HG03378 (cell line): ENCODE results near the gene DDX4.
A peak's percentile ranks its signal among the peaks of the same experiment; 100 is the strongest.
"Not testable (repeated sequence)": the region's sequence is repeated elsewhere in the genome, so short reads cannot be mapped to it uniquely, and the experiment has no call there.

Experiments
- ATAC-seq: cut with Tn5 transposase; IDR thresholded peaks from one replicate; pipeline ENCODE4 v1.9.1; 2021; ENCODE audit warnings: mild to moderate bottlenecking, moderate library complexity; ENCODE audit not compliant: unreplicated experiment

Gene DDX4

GRCh38 chr5:55737793-55738192, at the start of gene DDX4:
Gene DDX4 (plus strand): TSS chr5:55738061. CDS start chr5:55738964, 903 bp downstream.
- ATAC-seq = no peak

DNA sequence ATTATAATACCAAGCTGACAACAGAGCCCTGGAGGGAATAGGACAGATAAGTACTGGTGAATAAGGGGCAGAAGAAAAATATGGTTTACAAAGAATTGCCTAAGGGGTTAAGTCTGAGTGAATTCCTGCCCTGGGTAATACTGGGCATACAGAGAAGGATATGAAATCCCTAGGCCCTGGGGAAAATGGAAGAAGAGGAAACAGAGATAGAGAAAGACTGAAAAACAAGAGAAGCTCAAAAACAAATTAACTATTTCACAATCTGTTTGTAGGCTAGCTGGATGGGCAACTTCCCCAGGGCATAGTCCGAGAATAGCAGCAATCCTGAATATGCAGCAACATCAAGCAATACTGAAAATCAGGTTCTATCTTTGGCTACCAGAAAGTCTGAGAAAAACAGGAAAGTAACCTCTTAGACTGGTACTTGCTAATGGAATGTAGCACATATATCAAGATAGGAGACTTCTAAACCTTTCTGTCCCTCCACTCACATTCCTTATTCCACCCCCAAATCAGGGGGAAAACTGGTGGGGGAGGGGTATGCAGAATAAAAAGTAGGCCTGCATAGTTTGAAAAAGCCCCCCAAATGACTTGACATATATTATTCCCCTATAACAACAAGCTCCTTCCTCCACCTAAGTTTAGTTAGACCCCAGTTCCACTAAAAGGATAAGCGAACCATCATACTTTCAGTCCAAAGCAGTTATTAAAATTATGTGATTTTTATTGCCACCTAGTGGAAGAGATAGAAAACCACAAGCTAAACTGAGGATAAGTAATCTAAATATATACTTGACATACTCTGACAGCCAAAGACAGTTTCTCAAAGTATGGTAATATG, 46.4 kb upstream of the DDX4 start:
- no peak for ATAC-seq

- no peak for ATAC-seq
Observed at GRCh38 chr5:55692106-55692417, 45.8 kb upstream of the DDX4 start.

DNA sequence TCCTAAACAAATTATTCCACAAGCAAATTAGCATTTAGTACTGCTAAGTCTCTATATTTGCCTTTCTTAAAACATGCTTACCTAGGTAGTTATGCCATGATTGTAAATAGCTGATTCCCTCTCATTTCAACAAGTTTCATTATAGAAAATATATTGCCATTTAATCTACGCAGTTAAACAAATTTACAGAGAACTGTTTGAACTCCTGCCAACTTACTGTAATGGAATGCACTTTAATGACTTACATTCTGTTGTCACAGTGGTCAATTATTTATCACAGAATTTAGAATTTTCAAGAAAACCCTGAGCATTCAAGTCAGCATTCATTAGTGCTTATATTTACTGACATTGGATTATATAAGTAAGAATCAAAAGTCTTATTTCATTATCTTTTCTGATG, 45.4 kb upstream of the DDX4 start:
- no peak for ATAC-seq

DNA sequence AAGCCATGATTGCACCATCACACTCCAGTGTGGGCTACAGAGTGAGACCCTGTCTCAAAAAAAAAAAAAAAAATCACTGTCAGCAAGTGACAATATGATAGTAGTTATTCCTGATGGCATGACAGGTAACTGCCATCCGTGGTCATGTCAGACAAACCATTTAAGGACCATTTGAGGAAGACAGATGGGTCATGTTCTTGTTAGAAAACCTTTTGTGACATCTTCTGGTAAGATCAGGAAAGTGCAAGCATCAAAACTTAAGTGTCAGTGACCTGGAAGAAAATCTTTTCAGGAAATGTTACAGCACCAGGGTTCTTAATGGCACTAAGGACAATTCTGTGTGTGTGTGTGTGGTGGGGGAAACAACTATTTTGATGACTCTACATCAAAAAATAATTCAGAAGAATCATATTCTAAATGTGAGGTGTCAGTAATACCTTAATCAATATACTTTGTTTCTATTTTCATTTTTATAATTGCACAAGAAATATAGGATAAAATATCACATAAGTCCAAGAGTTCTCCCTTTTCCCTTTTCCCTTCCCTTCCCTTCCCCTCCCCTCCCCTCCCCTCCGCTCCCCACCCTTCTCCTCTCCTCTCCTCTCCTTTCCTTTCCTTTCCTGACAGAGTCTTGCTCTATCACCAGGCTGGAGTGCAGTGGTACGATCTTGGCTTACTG, 43.6 kb upstream of the DDX4 start:
- ATAC-seq = no peak

GRCh38 chr5:55696704-55697103, 41.2 kb upstream of the DDX4 start:
- not testable (repeated sequence) for ATAC-seq

DNA sequence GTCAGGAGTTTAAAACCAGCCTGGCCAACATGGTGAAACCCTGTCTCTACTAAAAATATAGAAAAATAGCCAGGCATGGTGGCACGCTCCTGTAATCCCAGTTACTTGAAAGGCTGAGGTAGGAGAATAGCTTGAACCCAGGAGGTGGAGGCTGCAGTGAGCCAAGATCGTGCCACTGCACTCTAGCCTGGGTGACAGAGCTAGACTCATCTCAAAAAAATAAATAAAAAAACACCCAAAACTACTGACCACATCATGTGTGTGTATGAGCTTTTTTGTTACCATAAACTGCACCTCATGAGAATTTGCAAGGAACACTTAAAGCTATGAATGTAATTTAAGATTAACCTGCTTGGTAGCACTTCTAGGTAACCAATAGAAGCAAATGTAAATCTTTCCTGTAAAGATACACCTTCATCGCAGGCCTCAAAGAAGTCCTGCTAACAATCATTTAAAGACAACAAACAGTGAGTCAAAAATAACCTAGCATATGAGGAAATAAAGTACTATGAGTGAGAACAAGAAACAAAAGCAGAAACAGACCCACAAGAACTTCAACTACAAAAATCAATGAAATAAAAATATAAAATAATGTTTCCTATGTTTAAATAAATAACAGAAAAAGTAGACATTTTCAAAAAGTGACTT, 38.7 kb upstream of the DDX4 start:
- no peak for ATAC-seq

- no peak for ATAC-seq
Observed at GRCh38 chr5:55700745-55701144, 37.1 kb upstream of the DDX4 start.

- ATAC-seq = no peak
Observed at GRCh38 chr5:55701462-55702103, 36.3 kb upstream of the DDX4 start.

GRCh38 chr5:55702598-55703345, 35.1 kb upstream of the DDX4 start:
- ATAC-seq = no peak

DNA sequence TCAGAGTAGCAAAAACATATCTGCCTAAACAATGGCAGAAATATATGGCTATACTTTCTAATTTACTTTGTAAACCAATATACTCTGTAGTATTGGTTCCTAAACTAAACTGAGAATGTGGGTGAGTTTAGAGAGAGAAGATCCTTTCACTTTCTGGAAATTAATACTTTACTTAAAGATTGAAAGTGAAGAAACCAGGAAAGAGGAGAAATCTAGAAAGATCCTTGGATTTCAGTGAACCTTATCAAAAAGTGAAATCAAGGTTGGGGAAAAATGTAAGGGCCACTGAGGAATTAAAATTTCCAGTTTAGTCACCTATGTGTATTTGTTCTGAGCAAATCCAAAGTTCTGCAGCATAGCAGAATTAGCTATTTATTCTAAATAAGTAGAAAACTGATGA, 31.6 kb upstream of the DDX4 start:
- ATAC-seq = no peak

- ATAC-seq = no peak
Observed at GRCh38 chr5:55708732-55709131, 29.1 kb upstream of the DDX4 start.

DNA sequence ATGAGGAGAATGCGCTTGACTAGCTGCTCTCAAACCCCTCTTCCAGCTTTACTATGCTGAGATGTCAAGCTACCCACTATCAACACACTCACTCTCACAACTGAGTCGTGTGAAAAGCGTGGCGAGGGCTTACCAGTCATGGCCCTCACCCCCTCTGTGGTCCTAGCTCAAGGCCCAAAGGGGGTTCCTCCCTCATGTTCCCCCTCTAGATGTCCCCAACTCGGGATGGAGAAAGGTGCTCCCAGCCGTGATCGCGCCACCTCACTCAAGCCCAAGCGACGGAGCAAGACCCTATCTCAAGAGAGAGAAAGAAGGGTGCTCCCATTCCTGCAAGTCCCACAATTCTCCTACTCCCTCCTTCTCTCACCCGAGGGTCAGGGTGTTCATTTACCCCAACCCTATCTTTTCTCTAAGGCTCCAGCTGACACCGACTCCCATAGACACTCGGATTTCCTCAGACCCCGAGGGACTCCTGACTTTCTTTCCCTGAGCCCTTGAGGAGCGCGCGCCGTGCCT, 26.3 kb upstream of the DDX4 start:
- ATAC-seq = no peak

- ATAC-seq = peak; percentile 99
Observed at GRCh38 chr5:55712023-55712859, 25.6 kb upstream of the DDX4 start, which contains the start of gene SLC38A9. Gene SLC38A9 (minus strand): TSS chr5:55712324. CDS start chr5:55697958, 14,366 bp downstream.

DNA sequence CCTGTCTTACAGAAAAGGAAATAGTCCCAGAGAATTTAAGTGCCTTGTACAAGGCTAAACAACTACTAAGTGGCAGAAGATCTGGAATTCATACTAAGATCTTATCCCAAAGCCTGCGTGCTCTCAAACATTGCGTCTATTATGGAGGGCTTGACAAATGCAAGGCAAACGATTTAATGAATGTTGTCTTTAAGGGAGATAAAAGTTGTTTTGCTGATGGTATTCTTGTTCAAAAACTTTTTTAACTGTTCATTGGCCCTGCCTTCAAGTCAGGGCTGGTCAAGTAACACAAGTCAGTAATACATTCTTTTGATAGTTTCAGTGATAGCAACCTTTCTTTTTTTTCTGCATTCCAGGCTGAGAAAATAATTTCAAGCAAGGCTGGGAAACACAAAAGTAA, 24.0 kb upstream of the DDX4 start:
- no peak for ATAC-seq

DNA sequence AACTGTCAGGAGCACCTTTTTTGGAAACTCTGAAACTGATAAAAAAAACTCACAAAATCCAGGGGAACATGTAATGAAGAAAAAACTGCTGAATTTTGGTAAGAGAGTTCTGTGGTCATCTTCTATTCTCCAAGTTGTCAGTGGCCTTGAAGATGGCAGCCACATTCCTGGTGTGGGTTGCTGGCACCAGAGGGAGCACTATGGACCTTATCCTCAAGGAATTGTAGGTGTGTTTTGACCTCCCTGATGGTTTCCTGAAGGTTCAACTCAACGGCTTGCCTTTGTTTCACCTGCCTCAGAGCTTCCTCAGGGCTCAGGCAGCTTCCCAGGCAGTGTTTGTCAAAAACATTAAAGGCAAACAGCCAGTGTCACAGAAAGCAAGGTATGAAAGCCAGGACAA, 23.5 kb upstream of the DDX4 start:
- no peak for ATAC-seq

- no peak for ATAC-seq
Observed at GRCh38 chr5:55714749-55715148, 23.1 kb upstream of the DDX4 start.

DNA sequence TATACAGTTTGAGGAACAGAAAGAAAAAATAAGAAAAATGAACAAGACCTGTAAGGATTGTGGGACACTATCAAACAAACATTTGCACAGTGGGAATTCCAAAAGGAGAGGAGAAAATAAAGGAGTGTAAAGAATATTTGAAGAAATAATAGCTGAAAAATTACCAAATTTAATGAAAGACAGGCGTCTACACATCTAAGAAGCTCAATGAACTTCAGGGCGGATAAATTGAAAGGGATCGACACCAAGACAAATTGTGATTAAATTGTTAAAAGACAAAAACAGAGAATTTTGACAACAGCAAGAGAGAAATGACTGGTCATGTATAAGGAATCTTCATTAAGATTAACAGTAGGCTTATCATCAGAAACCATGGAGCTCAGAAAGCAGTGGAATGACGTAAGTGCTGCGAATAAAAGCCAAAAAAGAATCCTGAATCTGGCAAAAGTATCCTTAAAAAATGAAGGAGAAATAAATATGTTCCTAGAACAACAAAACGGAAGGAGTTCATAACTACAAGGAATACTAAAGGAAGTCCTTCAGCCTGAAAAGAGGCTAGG, 22.3 kb upstream of the DDX4 start:
- ATAC-seq = no peak

DNA sequence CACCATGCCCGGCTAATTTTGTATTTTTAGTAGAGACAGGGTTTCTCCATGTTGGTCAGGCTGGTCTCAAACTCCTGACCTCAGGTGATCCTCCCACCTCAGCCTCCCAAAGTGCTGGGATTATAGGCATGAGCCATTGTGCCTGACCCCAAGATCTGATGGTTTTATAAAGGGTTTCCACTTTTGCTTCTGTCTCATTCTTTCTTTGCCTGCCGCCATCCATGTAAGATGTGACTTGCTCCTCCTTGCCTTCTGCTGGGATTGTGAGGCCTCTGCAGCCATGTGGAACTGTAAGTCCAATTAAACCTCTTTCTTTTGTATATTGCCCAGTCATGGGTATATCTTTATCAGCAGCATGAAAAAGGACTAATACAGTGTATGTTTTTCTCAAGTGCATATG, 18.8 kb upstream of the DDX4 start:
- ATAC-seq = not testable (repeated sequence)
